ENCODE data around the gene ACTN1.

Gene ACTN1

GRCh38 chr14:68916358-68916941, 62.7 kb downstream of the ACTN1 start:
- H3K9me3 ChIP-seq (ENCODE audit: control insufficient read depth, insufficient read depth, low read length) = no peaks in the 10 kb centered on the region
- H3K36me3 ChIP-seq (ENCODE audit: control insufficient read depth, insufficient read depth, low read length) = peaks cover 25% of the 10 kb centered on the region
- H3K4me1 ChIP-seq (ENCODE audit: control insufficient read depth, insufficient read depth, low read length) = no peaks in the 10 kb centered on the region
- no peak overlapping the region for H3K4me3 ChIP-seq (ENCODE audit: low read depth, low read length)
- no peaks in the 10 kb centered on the region for H3K27me3 ChIP-seq (ENCODE audit: control insufficient read depth, insufficient read depth, low read length)
- no peak overlapping the region for H3K9ac ChIP-seq (ENCODE audit: low read depth, low read length)

GRCh38 chr14:68913516-68913915, 65.6 kb downstream of the ACTN1 start:
- no peak overlapping the region for H3K9ac ChIP-seq (ENCODE audit: low read depth, low read length)
- no peak overlapping the region for H3K4me3 ChIP-seq (ENCODE audit: low read depth, low read length)
- no peaks in the 10 kb centered on the region for H3K4me1 ChIP-seq (ENCODE audit: control insufficient read depth, insufficient read depth, low read length)
- H3K27me3 ChIP-seq (ENCODE audit: control insufficient read depth, insufficient read depth, low read length) = no peaks in the 10 kb centered on the region
- H3K9me3 ChIP-seq (ENCODE audit: control insufficient read depth, insufficient read depth, low read length) = no peaks in the 10 kb centered on the region
- peaks cover 33% of the 10 kb centered on the region for H3K36me3 ChIP-seq (ENCODE audit: control insufficient read depth, insufficient read depth, low read length)

- Histone ChIP-seq H3K4me3 (ENCODE audit: low read depth, low read length) (no peak overlapping the region), H3K27me3 (ENCODE audit: control insufficient read depth, insufficient read depth, low read length) (no peaks in the 10 kb centered on the region), H3K9me3 (ENCODE audit: control insufficient read depth, insufficient read depth, low read length) (no peaks in the 10 kb centered on the region), H3K9ac (ENCODE audit: low read depth, low read length) (no peak overlapping the region), H3K36me3 (ENCODE audit: control insufficient read depth, insufficient read depth, low read length) (peaks cover 40% of the 10 kb centered on the region), H3K4me1 (ENCODE audit: control insufficient read depth, insufficient read depth, low read length) (no peaks in the 10 kb centered on the region)
Measured at GRCh38 chr14:68911594-68912227, 67.4 kb downstream of the ACTN1 start.

DNA sequence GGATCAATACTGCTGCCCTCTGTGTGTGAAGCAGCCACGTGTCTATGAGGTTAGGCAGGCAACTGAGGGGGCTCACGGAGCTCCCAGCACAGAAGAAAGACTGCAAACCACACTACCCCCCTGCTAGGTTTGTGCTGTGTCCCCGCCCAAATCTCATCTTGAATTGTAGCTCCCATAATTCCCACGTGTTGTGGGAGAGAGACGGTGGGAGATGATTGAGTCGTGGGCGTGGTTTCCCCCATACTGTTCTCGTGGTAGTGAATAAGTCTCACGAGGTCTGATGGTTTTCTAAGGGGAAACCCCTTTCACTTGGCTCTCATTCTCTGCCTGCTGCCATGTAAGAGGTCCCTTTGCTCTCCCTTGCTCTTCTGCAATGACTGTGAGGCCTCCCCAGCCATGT, 68.6 kb downstream of the ACTN1 start:
- no peaks in the 10 kb centered on the region for H3K4me1 ChIP-seq (ENCODE audit: control insufficient read depth, insufficient read depth, low read length)
- H3K9me3 ChIP-seq (ENCODE audit: control insufficient read depth, insufficient read depth, low read length) = no peaks in the 10 kb centered on the region
- no peak overlapping the region for H3K4me3 ChIP-seq (ENCODE audit: low read depth, low read length)
- no peaks in the 10 kb centered on the region for H3K27me3 ChIP-seq (ENCODE audit: control insufficient read depth, insufficient read depth, low read length)
- no peak overlapping the region for H3K9ac ChIP-seq (ENCODE audit: low read depth, low read length)
- peaks cover 44% of the 10 kb centered on the region for H3K36me3 ChIP-seq (ENCODE audit: control insufficient read depth, insufficient read depth, low read length)

- H3K9me3 ChIP-seq (ENCODE audit: control insufficient read depth, insufficient read depth, low read length) = no peaks in the 10 kb centered on the region
- H3K4me1 ChIP-seq (ENCODE audit: control insufficient read depth, insufficient read depth, low read length) = no peaks in the 10 kb centered on the region
- H3K4me3 ChIP-seq (ENCODE audit: low read depth, low read length) = no peak overlapping the region
- H3K36me3 ChIP-seq (ENCODE audit: control insufficient read depth, insufficient read depth, low read length) = peaks cover 53% of the 10 kb centered on the region
- H3K27me3 ChIP-seq (ENCODE audit: control insufficient read depth, insufficient read depth, low read length) = no peaks in the 10 kb centered on the region
- no peak overlapping the region for H3K9ac ChIP-seq (ENCODE audit: low read depth, low read length)
Measured at GRCh38 chr14:68908803-68909202, 70.3 kb downstream of the ACTN1 start.

GRCh38 chr14:68908201-68908600, 70.9 kb downstream of the ACTN1 start:
- no peak overlapping the region for H3K4me3 ChIP-seq (ENCODE audit: low read depth, low read length)
- no peaks in the 10 kb centered on the region for H3K4me1 ChIP-seq (ENCODE audit: control insufficient read depth, insufficient read depth, low read length)
- H3K9me3 ChIP-seq (ENCODE audit: control insufficient read depth, insufficient read depth, low read length) = no peaks in the 10 kb centered on the region
- peaks cover 56% of the 10 kb centered on the region for H3K36me3 ChIP-seq (ENCODE audit: control insufficient read depth, insufficient read depth, low read length)
- no peak overlapping the region for H3K9ac ChIP-seq (ENCODE audit: low read depth, low read length)
- no peaks in the 10 kb centered on the region for H3K27me3 ChIP-seq (ENCODE audit: control insufficient read depth, insufficient read depth, low read length)

DNA sequence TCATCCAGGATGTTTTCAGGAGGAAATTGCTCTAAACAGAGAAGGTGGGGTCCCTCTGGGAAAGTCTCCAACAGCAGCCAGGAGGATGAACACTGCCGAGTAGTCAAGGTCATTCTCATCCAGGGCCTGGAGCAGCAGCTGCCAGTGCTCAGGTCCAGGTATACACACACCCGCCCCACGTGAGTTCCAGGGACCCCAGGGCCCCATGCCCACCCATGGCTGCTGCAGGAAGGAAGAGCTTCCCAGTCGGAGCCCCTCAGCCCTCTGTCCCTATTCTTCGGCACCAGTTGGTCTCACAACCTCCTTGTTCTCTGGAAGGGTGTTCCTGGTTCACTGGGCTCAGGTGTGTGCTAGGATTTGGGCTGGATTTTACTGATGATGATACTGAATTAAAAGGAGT, 72.7 kb downstream of the ACTN1 start:
- H3K4me3 ChIP-seq (ENCODE audit: low read depth, low read length) = no peak overlapping the region
- H3K27me3 ChIP-seq (ENCODE audit: control insufficient read depth, insufficient read depth, low read length) = no peaks in the 10 kb centered on the region
- H3K36me3 ChIP-seq (ENCODE audit: control insufficient read depth, insufficient read depth, low read length) = peaks cover 66% of the 10 kb centered on the region
- no peaks in the 10 kb centered on the region for H3K9me3 ChIP-seq (ENCODE audit: control insufficient read depth, insufficient read depth, low read length)
- H3K4me1 ChIP-seq (ENCODE audit: control insufficient read depth, insufficient read depth, low read length) = no peaks in the 10 kb centered on the region
- no peak overlapping the region for H3K9ac ChIP-seq (ENCODE audit: low read depth, low read length)

- Histone ChIP-seq H3K36me3 (ENCODE audit: control insufficient read depth, insufficient read depth, low read length) (peaks cover 65% of the 10 kb centered on the region), H3K4me1 (ENCODE audit: control insufficient read depth, insufficient read depth, low read length) (no peaks in the 10 kb centered on the region), H3K9me3 (ENCODE audit: control insufficient read depth, insufficient read depth, low read length) (no peaks in the 10 kb centered on the region), H3K4me3 (ENCODE audit: low read depth, low read length) (no peak overlapping the region), H3K27me3 (ENCODE audit: control insufficient read depth, insufficient read depth, low read length) (no peaks in the 10 kb centered on the region), H3K9ac (ENCODE audit: low read depth, low read length) (no peak overlapping the region)
Measured at GRCh38 chr14:68905107-68905895, 73.8 kb downstream of the ACTN1 start.

DNA sequence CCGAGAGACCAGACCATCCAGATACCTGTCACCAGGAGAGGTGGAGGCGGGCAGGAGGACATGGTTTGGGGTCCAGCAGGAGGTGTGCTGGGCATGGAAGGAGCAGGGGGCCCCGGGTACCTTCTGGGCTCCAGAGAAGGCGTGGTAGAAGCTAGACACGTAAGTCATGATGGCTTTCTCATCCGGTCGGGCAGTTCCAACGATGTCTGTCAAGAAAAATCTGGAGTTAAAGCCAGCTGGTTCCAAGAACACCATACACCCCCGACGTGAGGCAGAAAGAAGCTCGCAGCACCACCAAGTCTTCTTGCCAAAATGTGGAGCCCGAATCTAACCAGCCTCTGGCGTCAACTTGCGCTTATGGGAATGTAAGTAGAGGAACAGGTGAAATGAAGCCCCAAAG, 76.7 kb downstream of the ACTN1 start:
- Histone ChIP-seq H3K4me3 (ENCODE audit: low read depth, low read length) (no peak overlapping the region), H3K9me3 (ENCODE audit: control insufficient read depth, insufficient read depth, low read length) (no peaks in the 10 kb centered on the region), H3K36me3 (ENCODE audit: control insufficient read depth, insufficient read depth, low read length) (peaks cover 66% of the 10 kb centered on the region), H3K9ac (ENCODE audit: low read depth, low read length) (no peak overlapping the region), H3K4me1 (ENCODE audit: control insufficient read depth, insufficient read depth, low read length) (no peaks in the 10 kb centered on the region), H3K27me3 (ENCODE audit: control insufficient read depth, insufficient read depth, low read length) (no peaks in the 10 kb centered on the region)

GRCh38 chr14:68899033-68899603, 80.0 kb downstream of the ACTN1 start:
- Histone ChIP-seq H3K4me3 (ENCODE audit: low read depth, low read length) (no peak overlapping the region), H3K36me3 (ENCODE audit: control insufficient read depth, insufficient read depth, low read length) (peaks cover 65% of the 10 kb centered on the region), H3K27me3 (ENCODE audit: control insufficient read depth, insufficient read depth, low read length) (no peaks in the 10 kb centered on the region), H3K4me1 (ENCODE audit: control insufficient read depth, insufficient read depth, low read length) (no peaks in the 10 kb centered on the region), H3K9ac (ENCODE audit: low read depth, low read length) (no peak overlapping the region), H3K9me3 (ENCODE audit: control insufficient read depth, insufficient read depth, low read length) (no peaks in the 10 kb centered on the region)

GRCh38 chr14:68898248-68899032, 80.7 kb downstream of the ACTN1 start:
- Histone ChIP-seq H3K27me3 (ENCODE audit: control insufficient read depth, insufficient read depth, low read length) (no peaks in the 10 kb centered on the region), H3K9ac (ENCODE audit: low read depth, low read length) (no peak overlapping the region), H3K9me3 (ENCODE audit: control insufficient read depth, insufficient read depth, low read length) (no peaks in the 10 kb centered on the region), H3K4me3 (ENCODE audit: low read depth, low read length) (no peak overlapping the region), H3K36me3 (ENCODE audit: control insufficient read depth, insufficient read depth, low read length) (peaks cover 65% of the 10 kb centered on the region), H3K4me1 (ENCODE audit: control insufficient read depth, insufficient read depth, low read length) (no peaks in the 10 kb centered on the region)

Measured in iPS-15b (cell line).